NCI-H187 treated with DMSO at 0.1 percent for 48 hours (cell line): Measurements from ENCODE around the gene TUBA8.
"Not testable (repeated sequence)": the region's sequence is repeated elsewhere in the genome, so short reads cannot be mapped to it uniquely, and the experiment has no call there.

Experiments
- DNase-seq: peaks from one replicate; lab custom pipeline; 2025; lab: John Stamatoyannopoulos, UW

TUBA8 gene

DNA sequence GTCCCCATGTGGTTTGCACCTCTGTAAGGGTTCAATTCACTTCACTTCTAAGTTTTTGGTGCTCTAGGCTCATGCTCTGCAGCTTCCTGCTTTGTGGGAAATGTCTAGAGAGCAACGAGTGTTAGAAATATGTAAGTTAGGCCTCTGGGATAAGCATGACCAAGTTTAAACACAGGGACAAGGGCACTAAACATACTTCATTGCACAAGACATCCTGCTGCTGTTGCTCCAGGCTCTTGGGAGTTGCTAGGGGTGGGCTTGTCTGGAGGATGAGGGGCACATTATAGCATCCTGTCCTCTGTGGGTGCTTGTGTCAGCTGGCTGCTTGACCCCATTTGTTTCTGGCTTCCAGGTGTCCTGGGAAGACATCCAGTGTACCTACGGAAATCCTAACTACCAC is 62.8 kb downstream of the TUBA8 start:
- not testable (repeated sequence) for DNase-seq
